ENCODE results near the gene ASIC4. TPM values are rescaled to one million over a fixed set of nuclear protein-coding genes. Genes with fewer than 3 reads are reported as not detected.

ASIC4 gene
- total and polyA plus RNA-seq, 9 of the 15 experiments (the other 6 are each of a cell fraction or from before 2014, with no cell fraction given): 0.07 to 19.2 (median 4.8) TPM

DNA sequence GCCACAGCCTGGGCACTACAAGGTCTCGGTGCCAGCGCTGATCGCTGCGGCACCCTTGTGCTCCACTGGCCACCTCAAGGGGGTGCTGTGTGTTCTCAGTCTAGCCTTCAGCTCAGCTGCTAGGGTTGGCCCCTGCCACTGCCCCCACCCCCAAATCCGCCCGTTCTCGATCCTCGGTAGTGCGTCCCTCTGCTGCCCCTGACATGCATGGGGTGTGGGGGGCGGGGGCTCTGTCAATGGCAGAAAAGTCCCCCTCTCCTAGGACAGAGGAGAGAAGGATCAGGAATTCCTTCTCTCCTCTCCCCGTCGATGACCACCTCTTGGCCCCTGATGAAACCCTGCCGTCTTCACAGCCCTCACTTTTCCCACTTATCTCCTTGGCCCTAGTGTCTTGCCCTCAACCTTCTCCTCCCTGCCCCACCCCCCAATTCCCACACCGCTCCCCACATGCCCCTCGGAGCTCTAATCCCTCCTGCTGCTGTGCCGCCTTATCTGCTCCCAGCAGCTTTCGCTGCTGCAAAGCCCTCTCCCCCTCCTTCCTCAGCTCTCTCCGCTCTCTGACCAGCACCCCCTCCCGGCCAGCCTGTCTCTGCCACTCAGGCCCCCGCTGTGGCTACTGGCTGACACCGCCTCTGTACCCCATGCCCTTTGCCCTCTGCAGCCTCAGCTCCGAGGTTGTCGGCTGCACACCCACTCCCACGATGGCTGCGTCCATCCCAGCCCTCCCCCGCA is 4.3 kb upstream of the ASIC4 start (continued):
- TF ChIP-seq, protein P1, sequence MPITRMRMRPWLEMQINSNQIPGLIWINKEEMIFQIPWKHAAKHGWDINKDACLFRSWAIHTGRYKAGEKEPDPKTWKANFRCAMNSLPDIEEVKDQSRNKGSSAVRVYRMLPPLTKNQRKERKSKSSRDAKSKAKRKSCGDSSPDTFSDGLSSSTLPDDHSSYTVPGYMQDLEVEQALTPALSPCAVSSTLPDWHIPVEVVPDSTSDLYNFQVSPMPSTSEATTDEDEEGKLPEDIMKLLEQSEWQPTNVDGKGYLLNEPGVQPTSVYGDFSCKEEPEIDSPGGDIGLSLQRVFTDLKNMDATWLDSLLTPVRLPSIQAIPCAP (CRISPR knock-in tag; IDR thresholded peaks at IDR 0.05; ENCODE audit: borderline replicate concordance): no peak
- TF ChIP-seq SNIP1 (IDR thresholded peaks at IDR 0.05; ENCODE audit: low read depth) (no peak), RAD51 (IDR thresholded peaks at IDR 0.05; ENCODE audit: borderline replicate concordance, low read depth) (no peak), MEF2D (tag; conservative IDR thresholded peaks at IDR 0.05; ENCODE audit: low read depth) (peak; percentile 52), ZBED1 (IDR thresholded peaks at IDR 0.05) (peak; percentile 91; the same call in 1 of the 2 replicates), ZNF41 (CRISPR knock-in tag; conservative IDR thresholded peaks at IDR 0.05) (no peak), POLR3A (IDR thresholded peaks at IDR 0.05; ENCODE audit: borderline replicate concordance, extremely low read depth, insufficient read depth, insufficient read length) (no peak), ZNF764 (CRISPR knock-in tag; IDR thresholded peaks at IDR 0.05; ENCODE audit: low read depth) (peak; percentile 89), HMG20A (CRISPR knock-in tag; conservative IDR thresholded peaks at IDR 0.05) (no peak), SMARCB1 (IDR thresholded peaks at IDR 0.05; ENCODE audit: insufficient read length, low read depth) (no peak), ATF7 (IDR thresholded peaks at IDR 0.05) (peak; percentile 44; the same call in 1 of the 2 replicates), CTBP1 (IDR thresholded peaks at IDR 0.05; ENCODE audit: borderline replicate concordance) (peak; percentile 75)
- TF ChIP-seq, protein P2, sequence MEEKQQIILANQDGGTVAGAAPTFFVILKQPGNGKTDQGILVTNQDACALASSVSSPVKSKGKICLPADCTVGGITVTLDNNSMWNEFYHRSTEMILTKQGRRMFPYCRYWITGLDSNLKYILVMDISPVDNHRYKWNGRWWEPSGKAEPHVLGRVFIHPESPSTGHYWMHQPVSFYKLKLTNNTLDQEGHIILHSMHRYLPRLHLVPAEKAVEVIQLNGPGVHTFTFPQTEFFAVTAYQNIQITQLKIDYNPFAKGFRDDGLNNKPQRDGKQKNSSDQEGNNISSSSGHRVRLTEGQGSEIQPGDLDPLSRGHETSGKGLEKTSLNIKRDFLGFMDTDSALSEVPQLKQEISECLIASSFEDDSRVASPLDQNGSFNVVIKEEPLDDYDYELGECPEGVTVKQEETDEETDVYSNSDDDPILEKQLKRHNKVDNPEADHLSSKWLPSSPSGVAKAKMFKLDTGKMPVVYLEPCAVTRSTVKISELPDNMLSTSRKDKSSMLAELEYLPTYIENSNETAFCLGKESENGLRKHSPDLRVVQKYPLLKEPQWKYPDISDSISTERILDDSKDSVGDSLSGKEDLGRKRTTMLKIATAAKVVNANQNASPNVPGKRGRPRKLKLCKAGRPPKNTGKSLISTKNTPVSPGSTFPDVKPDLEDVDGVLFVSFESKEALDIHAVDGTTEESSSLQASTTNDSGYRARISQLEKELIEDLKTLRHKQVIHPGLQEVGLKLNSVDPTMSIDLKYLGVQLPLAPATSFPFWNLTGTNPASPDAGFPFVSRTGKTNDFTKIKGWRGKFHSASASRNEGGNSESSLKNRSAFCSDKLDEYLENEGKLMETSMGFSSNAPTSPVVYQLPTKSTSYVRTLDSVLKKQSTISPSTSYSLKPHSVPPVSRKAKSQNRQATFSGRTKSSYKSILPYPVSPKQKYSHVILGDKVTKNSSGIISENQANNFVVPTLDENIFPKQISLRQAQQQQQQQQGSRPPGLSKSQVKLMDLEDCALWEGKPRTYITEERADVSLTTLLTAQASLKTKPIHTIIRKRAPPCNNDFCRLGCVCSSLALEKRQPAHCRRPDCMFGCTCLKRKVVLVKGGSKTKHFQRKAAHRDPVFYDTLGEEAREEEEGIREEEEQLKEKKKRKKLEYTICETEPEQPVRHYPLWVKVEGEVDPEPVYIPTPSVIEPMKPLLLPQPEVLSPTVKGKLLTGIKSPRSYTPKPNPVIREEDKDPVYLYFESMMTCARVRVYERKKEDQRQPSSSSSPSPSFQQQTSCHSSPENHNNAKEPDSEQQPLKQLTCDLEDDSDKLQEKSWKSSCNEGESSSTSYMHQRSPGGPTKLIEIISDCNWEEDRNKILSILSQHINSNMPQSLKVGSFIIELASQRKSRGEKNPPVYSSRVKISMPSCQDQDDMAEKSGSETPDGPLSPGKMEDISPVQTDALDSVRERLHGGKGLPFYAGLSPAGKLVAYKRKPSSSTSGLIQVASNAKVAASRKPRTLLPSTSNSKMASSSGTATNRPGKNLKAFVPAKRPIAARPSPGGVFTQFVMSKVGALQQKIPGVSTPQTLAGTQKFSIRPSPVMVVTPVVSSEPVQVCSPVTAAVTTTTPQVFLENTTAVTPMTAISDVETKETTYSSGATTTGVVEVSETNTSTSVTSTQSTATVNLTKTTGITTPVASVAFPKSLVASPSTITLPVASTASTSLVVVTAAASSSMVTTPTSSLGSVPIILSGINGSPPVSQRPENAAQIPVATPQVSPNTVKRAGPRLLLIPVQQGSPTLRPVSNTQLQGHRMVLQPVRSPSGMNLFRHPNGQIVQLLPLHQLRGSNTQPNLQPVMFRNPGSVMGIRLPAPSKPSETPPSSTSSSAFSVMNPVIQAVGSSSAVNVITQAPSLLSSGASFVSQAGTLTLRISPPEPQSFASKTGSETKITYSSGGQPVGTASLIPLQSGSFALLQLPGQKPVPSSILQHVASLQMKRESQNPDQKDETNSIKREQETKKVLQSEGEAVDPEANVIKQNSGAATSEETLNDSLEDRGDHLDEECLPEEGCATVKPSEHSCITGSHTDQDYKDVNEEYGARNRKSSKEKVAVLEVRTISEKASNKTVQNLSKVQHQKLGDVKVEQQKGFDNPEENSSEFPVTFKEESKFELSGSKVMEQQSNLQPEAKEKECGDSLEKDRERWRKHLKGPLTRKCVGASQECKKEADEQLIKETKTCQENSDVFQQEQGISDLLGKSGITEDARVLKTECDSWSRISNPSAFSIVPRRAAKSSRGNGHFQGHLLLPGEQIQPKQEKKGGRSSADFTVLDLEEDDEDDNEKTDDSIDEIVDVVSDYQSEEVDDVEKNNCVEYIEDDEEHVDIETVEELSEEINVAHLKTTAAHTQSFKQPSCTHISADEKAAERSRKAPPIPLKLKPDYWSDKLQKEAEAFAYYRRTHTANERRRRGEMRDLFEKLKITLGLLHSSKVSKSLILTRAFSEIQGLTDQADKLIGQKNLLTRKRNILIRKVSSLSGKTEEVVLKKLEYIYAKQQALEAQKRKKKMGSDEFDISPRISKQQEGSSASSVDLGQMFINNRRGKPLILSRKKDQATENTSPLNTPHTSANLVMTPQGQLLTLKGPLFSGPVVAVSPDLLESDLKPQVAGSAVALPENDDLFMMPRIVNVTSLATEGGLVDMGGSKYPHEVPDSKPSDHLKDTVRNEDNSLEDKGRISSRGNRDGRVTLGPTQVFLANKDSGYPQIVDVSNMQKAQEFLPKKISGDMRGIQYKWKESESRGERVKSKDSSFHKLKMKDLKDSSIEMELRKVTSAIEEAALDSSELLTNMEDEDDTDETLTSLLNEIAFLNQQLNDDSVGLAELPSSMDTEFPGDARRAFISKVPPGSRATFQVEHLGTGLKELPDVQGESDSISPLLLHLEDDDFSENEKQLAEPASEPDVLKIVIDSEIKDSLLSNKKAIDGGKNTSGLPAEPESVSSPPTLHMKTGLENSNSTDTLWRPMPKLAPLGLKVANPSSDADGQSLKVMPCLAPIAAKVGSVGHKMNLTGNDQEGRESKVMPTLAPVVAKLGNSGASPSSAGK (IDR thresholded peaks at IDR 0.05): peak; percentile 61; the same call in 1 of the 2 replicates
- TF ChIP-seq, protein P3, sequence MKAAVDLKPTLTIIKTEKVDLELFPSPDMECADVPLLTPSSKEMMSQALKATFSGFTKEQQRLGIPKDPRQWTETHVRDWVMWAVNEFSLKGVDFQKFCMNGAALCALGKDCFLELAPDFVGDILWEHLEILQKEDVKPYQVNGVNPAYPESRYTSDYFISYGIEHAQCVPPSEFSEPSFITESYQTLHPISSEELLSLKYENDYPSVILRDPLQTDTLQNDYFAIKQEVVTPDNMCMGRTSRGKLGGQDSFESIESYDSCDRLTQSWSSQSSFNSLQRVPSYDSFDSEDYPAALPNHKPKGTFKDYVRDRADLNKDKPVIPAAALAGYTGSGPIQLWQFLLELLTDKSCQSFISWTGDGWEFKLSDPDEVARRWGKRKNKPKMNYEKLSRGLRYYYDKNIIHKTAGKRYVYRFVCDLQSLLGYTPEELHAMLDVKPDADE (conservative IDR thresholded peaks at IDR 0.05; ENCODE audit: control insufficient read depth, low read depth, low read length): peak; percentile 89

Data from K562 (cell line).